K562 (cell line): ENCODE measurements around the gene ASB14. TPM values are rescaled to one million over a fixed set of nuclear protein-coding genes. Genes with fewer than 3 reads are reported as not detected.

Experiments used
- ATAC-seq: fragments of 200-7000 bp; cut with Tn5 transposase; 3 replicates; pipeline ENCODE4 v1.9.1; 2020; ENCODE audit warnings: moderate library complexity
- BruUV-seq: library from RNA; stranded (reverse); fragments of 400-500 nt; replicated peaks from 2 replicates; lab custom pipeline; 2021; lab: Mats Ljungman, UMichigan
- CTCF ChIA-PET: fragments of 300-600 bp; formaldehyde crosslinking; extraction: SDS; loops from one replicate; lab custom pipeline; 2021; ENCODE audit warnings: low intra/inter-chr PET ratio; lab: Yijun Ruan, JAX
- POLR2A ChIA-PET: fragments of 300-600, 350-650 bp; sonication (Branson Sonifier 250); formaldehyde crosslinking; extraction: SDS; loops from one replicate; lab custom pipeline; 2021; ENCODE audit warnings: antibody characterized with exemption, inconsistent platforms; lab: Yijun Ruan, JAX
- DNase-seq, 4 experiments: peaks; one replicate each; pipeline versions ENCODE4 v3.0.0 to v3.0.0-alpha.2; 2011 to 2018; ENCODE audit warnings: low spot score in 3 of 4, mixed read lengths in 3 of 4; ENCODE audit errors: extremely low read depth in 1 of 4
- FAIRE-seq: peaks from 2 replicates; lab custom pipeline; 2011; peaks lifted over from hg19 to GRCh38; lab: Jason Lieb, UNC
- H2AFZ ChIP-seq: 2 replicates; pipeline ENCODE4 v1.6.0; 2011; ENCODE audit warnings: low read depth, low read length, control low read depth, inconsistent platforms
- H3K27ac ChIP-seq: fragments of 200-600 bp; 3 replicates; pipeline ENCODE4 v1.8.0; 2011; ENCODE audit warnings: low read depth, mild to moderate bottlenecking, control low read depth, inconsistent platforms, low read length, moderate library complexity, mixed read lengths; ENCODE audit errors: extremely low read depth
- H3K27me3 ChIP-seq, 2 experiments: fragments of 300-600 bp in 1 of 2; 2 replicates in 1 of 2; 3 replicates in 1 of 2; pipeline versions ENCODE4 v1.6.0 to v1.8.0; 2011; ENCODE audit warnings: inconsistent platforms in 2 of 2, low read length in 2 of 2, mild to moderate bottlenecking in 1 of 2, mixed read lengths in 1 of 2, moderate library complexity in 1 of 2; ENCODE audit not compliant: control insufficient read depth in 2 of 2, insufficient read depth in 2 of 2
- H3K36me3 ChIP-seq: fragments of 300-600 bp; 3 replicates; pipeline ENCODE4 v1.8.0; 2011; ENCODE audit warnings: mild to moderate bottlenecking, low read length, inconsistent platforms; ENCODE audit not compliant: control insufficient read depth, insufficient read depth
- H3K4me1 ChIP-seq, 2 experiments: fragments of 200-600 bp in 1 of 2; replicated peaks in 1 of 2; 2 replicates in 1 of 2; 3 replicates in 1 of 2; pipeline versions ENCODE4 v1.5.1 to v1.8.0; 2011; ENCODE audit warnings: inconsistent platforms in 2 of 2, low read length in 2 of 2, mild to moderate bottlenecking in 1 of 2, mixed read lengths in 1 of 2, moderate library complexity in 1 of 2; ENCODE audit not compliant: control insufficient read depth in 2 of 2, insufficient read depth in 2 of 2
- H3K4me2 ChIP-seq: 2 replicates; pipeline ENCODE4 v1.6.1; 2011; ENCODE audit warnings: low read length, control low read depth, inconsistent platforms, mixed read lengths; ENCODE audit not compliant: insufficient read depth
- H3K4me3 ChIP-seq: fragments of 200-600 bp; sonication (generic), shearing (Covaris generic); 2 replicates; pipeline ENCODE4 v1.5.1; 2016; ENCODE audit warnings: control low read depth, inconsistent platforms
- H3K79me2 ChIP-seq: fragments of 200-600 bp; 3 replicates; pipeline ENCODE4 v1.8.0; 2011; ENCODE audit warnings: low read length, inconsistent platforms; ENCODE audit not compliant: control insufficient read depth, insufficient read depth
- H3K9ac ChIP-seq, 2 experiments: 2 replicates each; pipeline versions ENCODE4 v1.6.0 to v1.6.1; 2011; ENCODE audit warnings: low read depth in 2 of 2, low read length in 2 of 2, control low read depth in 1 of 2, inconsistent platforms in 1 of 2, mild to moderate bottlenecking in 1 of 2, mixed read lengths in 1 of 2; ENCODE audit not compliant: insufficient read depth in 1 of 2
- H3K9me1 ChIP-seq: one replicate; pipeline ENCODE4 v1.6.0; 2011; ENCODE audit warnings: inconsistent platforms, mild to moderate bottlenecking, low read length, moderate library complexity; ENCODE audit not compliant: control insufficient read depth, insufficient read depth
- H3K9me3 ChIP-seq: replicated peaks from 2 replicates; pipeline ENCODE4 v1.5.1; 2011; ENCODE audit warnings: low read depth, low read length, inconsistent platforms; ENCODE audit not compliant: control insufficient read depth, insufficient read depth
- H4K20me1 ChIP-seq: replicated peaks from 2 replicates; pipeline ENCODE4 v1.6.1; 2011; ENCODE audit warnings: low read length, inconsistent platforms, mixed read lengths; ENCODE audit not compliant: control insufficient read depth, insufficient read depth
- XRCC5 ChIP-seq: fragments of 200-400 bp; formaldehyde crosslinking; IDR thresholded peaks from 2 replicates; pipeline ENCODE4 v1.6.1; 2017; ENCODE audit warnings: low read depth, mild to moderate bottlenecking, low read length
- YY1 ChIP-seq, 3 experiments: IDR thresholded peaks; 2 replicates each; pipeline ENCODE4 v1.6.1; 2011; ENCODE audit warnings: low read length in 2 of 3, mild to moderate bottlenecking in 2 of 3, moderate library complexity in 2 of 3, borderline replicate concordance in 1 of 3, control low read depth in 1 of 3, low read depth in 1 of 3; ENCODE audit not compliant: insufficient read depth in 3 of 3, insufficient replicate concordance in 2 of 3, control insufficient read depth in 1 of 3, insufficient read length in 1 of 3; ENCODE audit errors: extremely low read depth in 1 of 3
- WGBS: fragments of 100-300 bp; shearing (Covaris generic); methylation state at CpG from one replicate; pipeline ENCODE4 v1.1.6; 2016; ENCODE audit warnings: low coverage, mixed read lengths; ENCODE audit not compliant: insufficient coverage; ENCODE audit errors: missing lambda C conversion rate; 5-methylcytosine and 5-hydroxymethylcytosine counted together
- in situ Hi-C: fragments of 300-500 bp; cut with MboI; formaldehyde crosslinking; loops from 4 replicates; pipeline ENCODE4 v1.15.0; 2018; ENCODE audit warnings: inconsistent platforms, mixed read lengths
- intact Hi-C: fragments of 100-400 bp; cut with micrococcal nuclease; formaldehyde crosslinking; loops from 2 replicates; pipeline ENCODE4 v1.14.2; 2022
- polyA plus RNA-seq, 8 experiments: library from polyadenylated mRNA; depleted of rRNA in 4 of 8; stranded (reverse) in 5 of 8; unstranded in 3 of 8; fragments of >200 nt; fragmentation: Nextera tagmentation in 2 of 8; fragmentation: Illumina TruSeq in 1 of 8; extraction: Ambion mirVana in 2 of 8; extraction: Trizol in 1 of 8; gene quantifications; 2 replicates each; pipeline versions ENCODE4 v1.2.1 to v1.2.3, GENCODE V29; 2011 to 2014; ENCODE audit warnings: inconsistent platforms in 1 of 8, missing spikeins in 1 of 8
- total RNA-seq, 7 experiments: library from RNA; depleted of rRNA in 6 of 7; stranded (reverse); fragments of >200 nt in 6 of 7; fragmentation: Illumina TruSeq in 2 of 7; extraction: Trizol in 2 of 7; gene quantifications; 2 replicates each; pipeline versions ENCODE4 v1.2.1 to v1.2.3, GENCODE V29; 2011 to 2021; ENCODE audit warnings: low replicate concordance in 1 of 7
- TF ChIP-seq, protein P1 (sequence below): IDR thresholded peaks from 3 replicates; pipeline ENCODE4 v1.6.1; 2011; ENCODE audit warnings: borderline replicate concordance, mild to moderate bottlenecking; ENCODE audit not compliant: insufficient read length, insufficient read depth

Gene ASB14
- total and polyA plus RNA-seq, 9 of the 15 experiments (the other 6 are each of a cell fraction or from before 2014, with no cell fraction given), result 0.01 to 0.07 TPM; not detected in 7

DNA sequence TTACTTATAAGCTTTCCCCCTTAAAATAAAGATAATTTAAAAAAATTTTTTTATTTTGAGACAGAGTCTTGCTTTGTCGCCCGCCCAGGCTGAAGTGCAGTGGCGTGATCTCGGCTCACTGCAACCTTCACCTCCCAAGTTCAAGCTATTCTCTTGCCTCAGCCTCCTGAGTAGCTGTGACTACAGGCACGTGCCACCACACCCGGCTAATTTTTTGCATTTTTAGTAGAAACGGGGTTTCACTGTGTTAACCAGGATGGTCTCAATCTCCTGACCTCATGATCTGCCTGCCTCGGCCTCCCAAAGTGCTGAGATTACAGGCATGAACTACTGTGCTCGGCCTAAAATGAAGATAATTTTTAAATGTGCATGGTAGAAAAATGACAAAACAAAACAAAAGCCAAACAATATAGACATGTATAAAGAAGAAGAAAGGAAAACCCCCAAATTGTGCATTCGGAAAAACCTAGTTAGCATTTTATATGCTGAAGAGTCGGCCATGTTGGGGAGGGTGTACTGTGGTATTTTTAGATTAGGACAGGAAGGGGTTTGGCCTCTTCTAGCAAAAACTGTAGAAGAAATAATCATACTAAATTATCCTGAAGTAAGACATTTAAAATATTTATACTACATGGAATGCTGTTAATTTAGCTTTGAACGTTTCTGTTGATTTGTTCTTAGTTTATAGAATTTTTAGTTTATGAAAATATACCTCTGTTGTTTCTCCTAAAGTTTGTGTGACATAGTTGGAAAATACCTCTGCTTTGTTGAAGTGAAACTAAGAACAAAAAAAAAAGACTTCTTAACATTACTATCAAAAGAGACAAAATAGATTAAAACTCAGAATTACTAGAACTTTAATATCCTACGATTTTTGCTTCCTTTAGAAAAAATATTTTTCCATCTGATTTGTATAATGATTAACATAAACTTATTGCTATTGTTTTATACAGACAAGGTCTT lies 57.6 kb downstream of the ASB14 start:
- no peaks in the 10 kb centered on the region for H3K27me3 ChIP-seq
- H3K9ac ChIP-seq, result no peak overlapping the region
- DNase-seq (no peak), ATAC-seq (no peak), FAIRE-seq (no peak)
- 0 out of 2 replicates have a peak, but pooled peaks cover 4% of the 10 kb centered on the region for H4K20me1 ChIP-seq
- intact Hi-C loops (no loop called here), in situ Hi-C loops (no loop called here)
- peaks cover 2% of the 10 kb centered on the region; the same call in 1 of the 3 replicates for H3K79me2 ChIP-seq
- ChIA-PET CTCF (no interaction called here), POLR2A (interaction anchor here (1.0 to 1.5 kb wide), 2 partner anchors 12 to 38 kb away, joined by 3 read pairs; no protein-coding TSS in a partner anchor)
- TF ChIP-seq XRCC5 (no peak), YY1 (IDR thresholded peaks at IDR 0.05; ENCODE audit: borderline replicate concordance in 1 of 3, control insufficient read depth in 1 of 3, extremely low read depth in 1 of 3, insufficient read depth in 3 of 3, insufficient read length in 1 of 3, insufficient replicate concordance in 2 of 3, low read depth in 1 of 3, low read length in 2 of 3) (peak in 1 of 3 experiments; percentile 49)
- TF ChIP-seq, protein P1, sequence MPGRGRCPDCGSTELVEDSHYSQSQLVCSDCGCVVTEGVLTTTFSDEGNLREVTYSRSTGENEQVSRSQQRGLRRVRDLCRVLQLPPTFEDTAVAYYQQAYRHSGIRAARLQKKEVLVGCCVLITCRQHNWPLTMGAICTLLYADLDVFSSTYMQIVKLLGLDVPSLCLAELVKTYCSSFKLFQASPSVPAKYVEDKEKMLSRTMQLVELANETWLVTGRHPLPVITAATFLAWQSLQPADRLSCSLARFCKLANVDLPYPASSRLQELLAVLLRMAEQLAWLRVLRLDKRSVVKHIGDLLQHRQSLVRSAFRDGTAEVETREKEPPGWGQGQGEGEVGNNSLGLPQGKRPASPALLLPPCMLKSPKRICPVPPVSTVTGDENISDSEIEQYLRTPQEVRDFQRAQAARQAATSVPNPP, result no peak
- H3K4me2 ChIP-seq, result no peak overlapping the region
- no peak overlapping the region for H3K27ac ChIP-seq
- H2AFZ ChIP-seq, result no peak overlapping the region
- WGBS, result 75% methylated on average over 12 of the region's 13 CpGs
- no peak overlapping the region for H3K4me3 ChIP-seq
- no peaks in the 10 kb centered on the region; the same call in 1 of the 2 replicates for H3K9me3 ChIP-seq
- BruUV-seq, result no TSS peak
- H3K9me1 ChIP-seq, result no peaks in the 10 kb centered on the region
- H3K4me1 ChIP-seq, result no peaks in the 10 kb centered on the region
- H3K36me3 ChIP-seq, result peaks cover 8% of the 10 kb centered on the region; the same call in 2 of the 3 replicates
